HG03565 (cell line): ENCODE results near the gene C1orf141.
"Not testable (repeated sequence)": the region's sequence is repeated elsewhere in the genome, so short reads cannot be mapped to it uniquely, and the experiment has no call there.

Experiments used
- ATAC-seq: cut with Tn5 transposase; IDR thresholded peaks from one replicate; pipeline ENCODE4 v1.9.1; 2021; ENCODE audit warnings: mild to moderate bottlenecking, moderate library complexity; ENCODE audit not compliant: unreplicated experiment

C1orf141 gene

GRCh38 chr1:67143966-67144365, 9.2 kb upstream of the C1orf141 start:
- no peak for ATAC-seq

GRCh38 chr1:67142931-67143330, 8.2 kb upstream of the C1orf141 start:
- no peak for ATAC-seq

GRCh38 chr1:67141832-67142231, 7.1 kb upstream of the C1orf141 start:
- ATAC-seq: not testable (repeated sequence)

DNA sequence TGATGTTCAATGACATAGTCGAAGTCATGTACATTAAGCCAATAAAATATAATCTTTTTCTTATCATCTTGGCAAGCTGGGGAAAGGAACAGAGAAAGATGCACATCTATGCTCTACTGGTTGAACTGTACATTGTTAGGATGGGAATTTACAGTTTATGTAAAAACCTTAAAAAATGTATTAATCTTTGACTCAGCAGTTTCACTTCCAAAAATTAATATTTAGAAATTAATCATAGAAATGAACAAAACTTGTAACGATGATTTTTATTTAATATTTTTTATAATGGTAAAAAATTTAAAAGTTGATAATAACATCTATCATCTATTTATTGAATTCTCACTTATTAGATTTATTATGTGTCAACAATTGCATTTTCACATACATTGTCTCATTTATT, 5.7 kb upstream of the C1orf141 start:
- no peak for ATAC-seq

GRCh38 chr1:67138813-67139499, 4.2 kb upstream of the C1orf141 start:
- ATAC-seq: no peak

GRCh38 chr1:67137307-67137753, 2.6 kb upstream of the C1orf141 start:
- no peak for ATAC-seq

DNA sequence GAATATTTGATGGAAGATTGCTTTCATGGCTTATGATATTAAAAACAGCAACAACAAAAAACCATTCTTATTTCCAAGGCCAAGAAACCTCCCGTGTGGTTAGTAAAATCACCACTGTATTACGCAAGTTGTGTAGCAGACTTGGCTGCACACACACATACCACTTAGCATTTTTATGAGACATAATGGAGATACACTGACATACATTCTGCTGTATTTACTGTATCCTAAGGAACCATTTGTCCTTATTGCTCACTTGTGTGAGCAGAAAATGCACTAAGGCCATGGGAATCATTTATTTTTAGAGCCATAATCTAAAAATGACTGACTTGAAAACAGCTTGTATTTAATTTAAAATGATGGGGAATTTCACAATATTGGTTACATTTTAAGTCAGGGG, 584 bp upstream of the C1orf141 start:
- ATAC-seq: no peak

DNA sequence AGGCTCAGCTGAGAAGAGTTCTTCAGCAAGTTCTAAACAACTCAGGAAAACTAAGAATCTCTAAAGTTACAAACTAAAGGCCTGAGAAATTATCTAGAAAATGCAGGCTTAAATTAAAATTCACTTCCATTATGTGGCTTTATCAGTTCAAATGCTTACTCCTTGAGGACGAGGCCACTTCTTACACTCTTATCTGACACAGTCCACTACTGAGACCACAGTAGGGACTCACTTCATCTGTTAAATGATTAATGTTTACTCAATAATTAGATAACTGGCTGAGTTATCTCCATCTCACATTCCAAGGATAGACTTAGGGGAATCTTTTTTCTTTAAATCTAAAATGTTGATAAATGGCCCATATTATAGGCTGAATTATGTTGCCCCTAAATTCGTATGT, 1.6 kb downstream of the C1orf141 start:
- no peak for ATAC-seq

DNA sequence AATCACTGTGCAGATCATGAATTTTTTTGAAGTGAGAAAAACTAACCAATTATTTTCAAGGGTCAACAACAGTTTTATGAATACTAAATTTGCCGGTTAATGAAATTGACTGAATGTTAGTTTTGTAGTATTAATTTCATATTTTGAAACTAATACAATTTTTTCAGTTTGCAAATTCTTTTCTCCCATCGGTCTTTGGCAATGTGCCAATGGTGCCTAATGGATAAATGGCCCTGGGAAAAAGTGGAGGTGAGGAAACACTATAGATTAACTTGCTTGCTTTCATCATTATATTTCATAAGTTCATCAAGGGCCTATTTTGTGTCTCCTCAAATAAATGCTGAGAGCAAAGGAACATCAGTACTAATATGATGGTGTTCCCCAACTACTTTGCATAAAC, 4.1 kb downstream of the C1orf141 start:
- no peak for ATAC-seq

GRCh38 chr1:67126974-67127373, 7.8 kb downstream of the C1orf141 start:
- ATAC-seq: no peak

DNA sequence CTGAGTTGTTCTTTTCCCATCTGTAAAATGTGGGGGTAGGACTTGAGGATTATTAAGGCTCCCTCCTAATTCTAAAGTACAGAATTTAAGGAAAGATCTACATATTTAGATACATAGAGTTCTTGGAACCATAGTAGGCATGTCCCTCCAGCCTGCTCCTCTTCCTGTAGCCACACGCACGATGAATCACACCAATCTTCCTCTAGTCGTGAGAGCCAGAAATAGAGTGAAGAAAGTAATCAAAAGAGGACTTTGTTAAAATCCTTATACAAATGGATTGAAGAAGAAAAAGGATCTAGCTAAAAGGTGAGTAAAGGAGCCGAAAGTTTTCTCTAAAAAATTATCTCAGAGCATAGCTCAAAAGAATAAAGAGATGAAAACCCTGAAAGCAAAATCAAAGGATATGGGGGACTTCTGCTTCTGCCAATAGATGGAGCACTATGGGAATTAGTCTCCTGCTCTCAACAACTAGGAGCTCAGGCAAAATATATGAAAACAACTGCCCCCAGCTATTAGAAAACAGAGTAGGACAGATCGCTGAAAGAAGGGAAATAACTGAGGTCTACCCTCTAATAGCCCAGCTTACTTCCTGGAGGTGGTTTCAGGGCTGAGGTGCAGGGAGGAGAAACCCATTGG, 8.5 kb downstream of the C1orf141 start:
- ATAC-seq: no peak

- no peak for ATAC-seq
Observed at GRCh38 chr1:67124455-67124854, 10.3 kb downstream of the C1orf141 start.

GRCh38 chr1:67120855-67121619, 13.7 kb downstream of the C1orf141 start:
- ATAC-seq: no peak

- ATAC-seq: no peak
Observed at GRCh38 chr1:67118646-67119045, 16.1 kb downstream of the C1orf141 start.

DNA sequence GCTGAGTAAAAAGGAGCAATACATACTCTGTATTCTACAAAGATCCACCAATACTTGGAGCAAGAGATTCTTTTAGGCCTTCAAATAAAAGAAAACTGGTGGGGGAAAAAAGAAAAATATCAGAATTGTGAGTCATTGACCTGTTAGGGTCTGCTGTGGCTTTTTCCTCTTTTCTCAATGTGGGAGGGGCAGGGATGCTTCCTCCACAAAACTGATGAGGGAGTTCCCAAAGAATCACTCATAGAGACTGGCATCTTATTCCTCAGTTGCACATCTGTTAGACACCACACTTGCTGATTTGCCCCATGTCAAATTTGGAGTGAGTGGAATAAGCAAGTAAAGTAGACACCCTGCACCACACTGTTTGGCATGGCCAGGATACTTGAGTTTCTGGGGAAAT, 16.6 kb downstream of the C1orf141 start:
- ATAC-seq: no peak

DNA sequence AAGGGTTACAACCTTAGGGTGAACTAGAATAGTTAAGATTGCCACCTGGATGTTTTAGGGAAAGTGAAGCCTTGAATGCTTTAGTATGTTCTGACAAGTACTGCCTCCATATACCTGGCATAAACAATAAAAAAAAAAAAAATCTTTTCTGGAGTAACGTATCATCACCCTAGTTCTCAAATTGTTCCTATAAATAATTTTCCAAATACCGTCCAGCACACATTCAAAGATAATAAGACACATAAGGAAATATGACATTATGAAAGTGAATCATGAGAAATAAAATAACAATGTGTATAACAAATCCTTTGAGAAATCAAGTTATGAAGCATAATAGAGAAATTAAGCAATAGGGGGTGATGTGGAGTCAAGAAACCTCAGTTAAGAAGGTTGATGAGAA, 20.6 kb downstream of the C1orf141 start:
- no peak for ATAC-seq

GRCh38 chr1:67110352-67110751, 24.4 kb downstream of the C1orf141 start:
- ATAC-seq: no peak

GRCh38 chr1:67105508-67105907, 29.3 kb downstream of the C1orf141 start:
- no peak for ATAC-seq

DNA sequence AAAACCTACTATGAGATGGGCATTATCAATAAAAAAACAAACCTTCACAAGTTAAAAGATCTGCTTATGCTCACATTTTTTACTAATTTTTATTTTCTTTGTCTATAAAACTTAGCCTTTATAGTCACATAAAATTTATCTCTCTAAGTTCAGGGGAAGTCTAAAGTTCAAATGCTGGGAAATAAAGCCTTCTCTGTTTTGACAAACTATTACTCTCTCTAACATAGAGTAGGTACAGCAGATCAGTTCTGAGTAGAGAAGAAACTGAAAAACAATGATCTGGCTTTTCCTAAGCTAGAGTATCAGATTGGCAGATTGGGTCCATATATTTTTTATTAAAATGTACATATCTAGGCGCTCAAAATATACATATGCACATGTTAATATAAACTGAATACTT, 31.2 kb downstream of the C1orf141 start:
- ATAC-seq: no peak

DNA sequence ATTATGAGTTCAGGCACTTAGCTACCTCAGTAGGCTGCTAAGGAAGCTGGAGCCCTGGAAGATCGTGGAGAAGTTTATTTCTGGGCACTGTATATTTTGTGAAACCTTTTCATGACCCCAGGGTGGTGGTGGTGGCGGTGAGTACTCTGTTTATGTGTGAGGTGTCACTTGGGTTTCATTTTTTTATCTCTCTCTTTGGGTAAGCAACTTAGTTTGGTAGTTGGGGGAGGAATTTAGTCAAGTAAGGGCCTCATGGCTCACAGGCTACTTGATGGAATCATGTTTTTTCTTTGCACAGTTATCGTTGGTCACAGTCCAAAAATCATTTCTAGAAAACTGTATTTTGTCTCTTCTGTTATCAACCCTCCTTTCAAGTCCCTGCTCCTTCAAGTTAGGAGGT, 33.9 kb downstream of the C1orf141 start:
- ATAC-seq: no peak

- ATAC-seq: no peak
Observed at GRCh38 chr1:67097305-67097704, 37.5 kb downstream of the C1orf141 start.

GRCh38 chr1:67094191-67094590, 40.6 kb downstream of the C1orf141 start:
- no peak for ATAC-seq
